Caco-2 (cell line): Measurements from ENCODE around the gene LCAT. TPM values are rescaled to one million over a fixed set of nuclear protein-coding genes. Genes with fewer than 3 reads are reported as not detected.

ENCODE experiments used
- BruUV-seq: library from RNA; stranded (reverse); fragments of 400-500 nt; replicated peaks from 2 replicates; lab custom pipeline; 2021; lab: Mats Ljungman, UMichigan
- CTCF ChIA-PET: fragments of 300-600 bp; sonication (Branson Sonifier 250); formaldehyde crosslinking; loops from one replicate; lab custom pipeline; 2022; ENCODE audit warnings: antibody characterized with exemption; lab: Charles Lee
- POLR2A ChIA-PET: fragments of 300-600 bp; sonication (Branson Sonifier 250); formaldehyde crosslinking; loops from one replicate; lab custom pipeline; 2022; ENCODE audit warnings: antibody characterized with exemption; lab: Charles Lee
- DNase-seq, 2 experiments: peaks; one replicate each; pipeline versions ENCODE4 v3.0.0 to v3.0.0-alpha.2; 2020 to 2022
- H3K27me3 ChIP-seq: replicated peaks from 2 replicates; pipeline ENCODE4 v1.6.0; 2011; ENCODE audit warnings: low read length; ENCODE audit not compliant: control insufficient read depth, insufficient read depth
- H3K36me3 ChIP-seq: 2 replicates; pipeline ENCODE4 v1.5.1; 2011; ENCODE audit warnings: low read length; ENCODE audit not compliant: control insufficient read depth, insufficient read depth
- H3K4me1 ChIP-seq: fragments of 250-450 bp; sonication (Bioruptor Pico); 2 replicates; pipeline ENCODE4 v1.5.1; 2020; ENCODE audit warnings: mild to moderate bottlenecking
- H3K4me3 ChIP-seq: 2 replicates; pipeline ENCODE4 v1.5.1; 2011; ENCODE audit warnings: low read depth, mild to moderate bottlenecking, control low read depth, low read length
- H3K9me3 ChIP-seq: fragments of 250-450 bp; sonication (Bioruptor Pico); 2 replicates; pipeline ENCODE4 v1.5.1; 2020; ENCODE audit warnings: mild to moderate bottlenecking, moderate library complexity
- H3K27ac Mint-ChIP-seq: one replicate; pipeline ENCODE4 v1.8.0; 2022; ENCODE audit warnings: mixed read lengths; ENCODE audit not compliant: unreplicated experiment
- H3K27me3 Mint-ChIP-seq: one replicate; pipeline ENCODE4 v1.8.0; 2022; ENCODE audit warnings: mixed read lengths; ENCODE audit not compliant: insufficient read depth, unreplicated experiment
- H3K36me3 Mint-ChIP-seq: one replicate; pipeline ENCODE4 v1.8.0; 2022; ENCODE audit warnings: mild to moderate bottlenecking, mixed read lengths; ENCODE audit not compliant: insufficient read depth, unreplicated experiment
- H3K4me1 Mint-ChIP-seq: one replicate; pipeline ENCODE4 v1.8.0; 2022; ENCODE audit warnings: low read depth, mixed read lengths; ENCODE audit not compliant: unreplicated experiment
- H3K4me3 Mint-ChIP-seq: one replicate; pipeline ENCODE4 v1.8.0; 2022; ENCODE audit warnings: mild to moderate bottlenecking, moderate library complexity, mixed read lengths; ENCODE audit not compliant: unreplicated experiment
- H3K9me3 Mint-ChIP-seq: one replicate; pipeline ENCODE4 v1.8.0; 2022; ENCODE audit warnings: mixed read lengths; ENCODE audit not compliant: unreplicated experiment
- CTCF ChIP-seq, 2 experiments: fragments of 200-600 bp in 1 of 2; IDR thresholded peaks; 1 replicate in 1 of 2; 2 replicates in 1 of 2; pipeline versions ENCODE4 v1.5.1 to v1.8.0; 2011 to 2022; ENCODE audit warnings: antibody characterized with exemption in 1 of 2, control low read depth in 1 of 2, inconsistent platforms in 1 of 2, low read depth in 1 of 2, low read length in 1 of 2, mild to moderate bottlenecking in 1 of 2, moderate library complexity in 1 of 2; ENCODE audit not compliant: insufficient read depth in 1 of 2, severe bottlenecking in 1 of 2, unreplicated experiment in 1 of 2
- intact Hi-C: fragments of 100-400 bp; cut with micrococcal nuclease; formaldehyde crosslinking; loops from one replicate; pipeline ENCODE4 v1.10.0; 2022; ENCODE audit not compliant: unreplicated experiment
- total RNA-seq: library from RNA; stranded (reverse); gene quantifications from 2 replicates; pipeline ENCODE4 v1.2.3, GENCODE V29; 2022

The LCAT gene
- total RNA-seq, 1 experiment from 2014 or later = 33.3 TPM

GRCh38 chr16:67959536-67960329 lies 15.8 kb upstream of the LCAT start:
- TF ChIP-seq CTCF (IDR thresholded peaks at IDR 0.05; ENCODE audit: insufficient read depth in 1 of 2, low read depth in 1 of 2, low read length in 1 of 2, severe bottlenecking in 1 of 2, unreplicated experiment in 1 of 2) = no peak
- Mint-ChIP-seq H3K27me3 (no peaks in the 10 kb centered on the region), H3K27ac (no peak overlapping the region), H3K36me3 (peaks cover 54% of the 10 kb centered on the region), H3K9me3 (no peaks in the 10 kb centered on the region), H3K4me3 (no peak overlapping the region), H3K4me1 (no peaks in the 10 kb centered on the region)
- no peaks in the 10 kb centered on the region for H3K4me1 ChIP-seq
- no peak overlapping the region for H3K4me3 ChIP-seq
- intact Hi-C loops = no loop called here
- H3K27me3 ChIP-seq = no peaks in the 10 kb centered on the region
- POLR2A ChIA-PET = interaction anchor here (1.3 kb wide), 1 partner anchor 8 kb away, joined by 3 read pairs; no protein-coding TSS in a partner anchor
- peaks cover 14% of the 10 kb centered on the region for H3K36me3 ChIP-seq
- no peaks in the 10 kb centered on the region for H3K9me3 ChIP-seq
- BruUV-seq = no TSS peak
- no peak for DNase-seq
- CTCF ChIA-PET = no interaction called here

GRCh38 chr16:67957622-67958021 lies 13.7 kb upstream of the LCAT start:
- H3K36me3 Mint-ChIP-seq = peaks cover 64% of the 10 kb centered on the region
- no peak overlapping the region for H3K4me3 Mint-ChIP-seq
- intact Hi-C loops = no loop called here
- H3K9me3 Mint-ChIP-seq = no peaks in the 10 kb centered on the region
- H3K4me3 ChIP-seq = no peak overlapping the region
- no TSS peak for BruUV-seq
- DNase-seq = no peak
- no peaks in the 10 kb centered on the region for H3K27me3 Mint-ChIP-seq
- POLR2A ChIA-PET = no interaction called here
- CTCF ChIA-PET = no interaction called here
- TF ChIP-seq CTCF (IDR thresholded peaks at IDR 0.05; ENCODE audit: insufficient read depth in 1 of 2, low read depth in 1 of 2, low read length in 1 of 2, severe bottlenecking in 1 of 2, unreplicated experiment in 1 of 2) = no peak
- no peaks in the 10 kb centered on the region for H3K4me1 ChIP-seq
- peaks cover 11% of the 10 kb centered on the region for H3K36me3 ChIP-seq
- H3K27ac Mint-ChIP-seq = no peak overlapping the region
- no peaks in the 10 kb centered on the region for H3K9me3 ChIP-seq
- no peaks in the 10 kb centered on the region for H3K27me3 ChIP-seq
- no peaks in the 10 kb centered on the region for H3K4me1 Mint-ChIP-seq

- no peaks in the 10 kb centered on the region for H3K27me3 ChIP-seq
- H3K4me1 ChIP-seq = no peaks in the 10 kb centered on the region
- TF ChIP-seq CTCF (IDR thresholded peaks at IDR 0.05; ENCODE audit: insufficient read depth in 1 of 2, low read depth in 1 of 2, low read length in 1 of 2, severe bottlenecking in 1 of 2, unreplicated experiment in 1 of 2) = no peak
- intact Hi-C loops = no loop called here
- BruUV-seq = no TSS peak
- ChIA-PET POLR2A (no interaction called here), CTCF (interaction anchor here (0.9 to 1.3 kb wide), 2 partner anchors 12 to 86 kb away, joined by 4 to 6 read pairs; no protein-coding TSS in a partner anchor)
- no peak overlapping the region for H3K4me3 ChIP-seq
- H3K27ac Mint-ChIP-seq = no peak overlapping the region
- peaks cover 77% of the 10 kb centered on the region for H3K36me3 Mint-ChIP-seq
- no peaks in the 10 kb centered on the region for H3K9me3 Mint-ChIP-seq
- H3K36me3 ChIP-seq = peaks cover 6% of the 10 kb centered on the region
- H3K4me3 Mint-ChIP-seq = no peak overlapping the region
- no peaks in the 10 kb centered on the region for H3K27me3 Mint-ChIP-seq
- no peaks in the 10 kb centered on the region for H3K9me3 ChIP-seq
- no peaks in the 10 kb centered on the region for H3K4me1 Mint-ChIP-seq
- DNase-seq = no peak
Observed at GRCh38 chr16:67954421-67955196, 10.7 kb upstream of the LCAT start.
